Kidney (tissue), 14 donors: ENCODE results near the gene C17orf58. TPM values are rescaled to one million over a fixed set of nuclear protein-coding genes. Genes with fewer than 3 reads are reported as not detected.
A peak's percentile ranks its signal among the peaks of the same experiment; 100 is the strongest.

Source experiments
- DNase-seq, 5 donors: peaks; one replicate each; pipeline ENCODE4 v3.0.0-alpha.2; 2013 to 2020
- FAIRE-seq: peaks from 2 replicates; lab custom pipeline; 2012; peaks lifted over from hg19 to GRCh38; lab: Jason Lieb, UNC
- H3K27ac ChIP-seq, 2 donors: one replicate each; pipeline ENCODE4 v1.7.0; 2013; ENCODE audit warnings: low read depth in 2 of 2, low read length in 2 of 2, inconsistent platforms in 1 of 2
- H3K27me3 ChIP-seq: one replicate; pipeline ENCODE4 v1.7.1; 2013; ENCODE audit warnings: low read length, inconsistent platforms; ENCODE audit not compliant: control insufficient read depth, insufficient read depth
- H3K36me3 ChIP-seq, 3 donors: one replicate each; pipeline versions ENCODE4 v1.7.0 to v1.7.1; 2013; ENCODE audit warnings: low read length in 3 of 3, control low read depth in 1 of 3, inconsistent platforms in 1 of 3; ENCODE audit not compliant: insufficient read depth in 3 of 3, control insufficient read depth in 2 of 3
- H3K4me1 ChIP-seq, 3 donors: one replicate each; pipeline versions ENCODE4 v1.7.0 to v1.7.1; 2013; ENCODE audit warnings: low read length in 3 of 3, inconsistent platforms in 1 of 3, low read depth in 1 of 3; ENCODE audit not compliant: control insufficient read depth in 2 of 3, insufficient read depth in 2 of 3
- H3K4me3 ChIP-seq, 3 donors: one replicate each; pipeline versions ENCODE4 v1.7.0 to v1.8.1; 2013; ENCODE audit warnings: low read length in 3 of 3, control low read depth in 1 of 3, inconsistent platforms in 1 of 3
- H3K9ac ChIP-seq, 3 donors: one replicate each; pipeline versions ENCODE4 v1.7.0 to v1.7.1; 2013; ENCODE audit warnings: low read length in 3 of 3, control low read depth in 1 of 3, inconsistent platforms in 1 of 3
- H3K9me3 ChIP-seq, 3 donors: one replicate each; pipeline versions ENCODE4 v1.7.0 to v1.7.1; 2013; ENCODE audit warnings: low read length in 3 of 3, control low read depth in 1 of 3, inconsistent platforms in 1 of 3; ENCODE audit not compliant: control insufficient read depth in 2 of 3, insufficient read depth in 1 of 3
- CTCF ChIP-seq: IDR thresholded peaks from 3 replicates; pipeline ENCODE4 v1.5.1; 2012; ENCODE audit warnings: mild to moderate bottlenecking, moderate library complexity, borderline replicate concordance; ENCODE audit not compliant: insufficient read depth; ENCODE audit errors: extremely low read depth
- intact Hi-C: fragments of 100-400 bp; cut with DNase I; formaldehyde crosslinking; loops from one replicate; pipeline ENCODE4 v1.11.1; 2022
- polyA plus RNA-seq: library from polyadenylated mRNA; stranded (reverse); fragments of 350-450 nt; fragmentation: Illumina TruSeq; extraction: RNeasy Lipid Tissue Mini Kit (QIAGEN cat#74804); gene quantifications from one replicate; pipeline ENCODE4 v1.2.3, GENCODE V29; 2014; ENCODE audit warnings: low read depth, low replicate concordance; ENCODE audit not compliant: insufficient read depth
- total RNA-seq: library from RNA; stranded (reverse); fragmentation: NEBNext Ultra II Directional; extraction: Animal tissue kit (Norgen Biotek cat#: 25700); gene quantifications from one replicate; pipeline ENCODE4 v1.2.1, GENCODE V29; 2021
- donor health status: control.
- donor health status: control.
- donor health status: control.
- donor health status: control.
- donor health status: control.
- donor health status: DM: yes; HTN: yes; CAD: no.
- donor health status: Normal renal cell carcinoma (clear cell type).

The C17orf58 gene
- total and polyA plus RNA-seq, 2 donors from 2014 or later = 10.0 to 11.1 TPM

GRCh38 chr17:67999291-67999911 lies 3.1 kb upstream of the C17orf58 start:
- intact Hi-C loops = no loop called here
- Histone ChIP-seq H3K27ac (no peak overlapping the region), H3K9ac (no peak overlapping the region), H3K4me1 (peaks cover 0 to 6% (median 2%) of the 10 kb centered on the region in 3 donors), H3K36me3 (no peaks in the 10 kb centered on the region), H3K4me3 (no peak overlapping the region), H3K27me3 (no peaks in the 10 kb centered on the region), H3K9me3 (no peaks in the 10 kb centered on the region)
- no peak for TF ChIP-seq CTCF
- FAIRE-seq (no peak), DNase-seq (no peak)

GRCh38 chr17:67998466-67998865 lies 2.2 kb upstream of the C17orf58 start:
- Histone ChIP-seq H3K36me3 (no peaks in the 10 kb centered on the region), H3K9ac (no peak overlapping the region), H3K9me3 (no peaks in the 10 kb centered on the region), H3K4me3 (no peak overlapping the region), H3K4me1 (peaks cover 0 to 6% (median 2%) of the 10 kb centered on the region in 3 donors), H3K27me3 (no peaks in the 10 kb centered on the region), H3K27ac (no peak overlapping the region)
- no peak for TF ChIP-seq CTCF
- no peak for FAIRE-seq
- no peak for DNase-seq
- intact Hi-C loops = no loop called here

- Histone ChIP-seq H3K36me3 (no peaks in the 10 kb centered on the region), H3K27ac (no peak overlapping the region), H3K9ac (peak overlapping the region in 2 of 3 donors; percentile 3 to 65), H3K27me3 (no peaks in the 10 kb centered on the region), H3K9me3 (no peaks in the 10 kb centered on the region), H3K4me3 (peak overlapping the region; percentile 35 to 78 (median 74)), H3K4me1 (peaks cover 0 to 6% (median 5%) of the 10 kb centered on the region in 3 donors)
- FAIRE-seq (no peak), DNase-seq (peak in 4 of 5 donors; percentile 51 to 78 (median 57))
- intact Hi-C loops = no loop called here
- no peak for TF ChIP-seq CTCF
Observed at GRCh38 chr17:67995570-67996263, 552 bp downstream of the C17orf58 start.
